GM19467 (cell line): ENCODE measurements around the gene SERF2.
"Not testable (repeated sequence)": the region's sequence is repeated elsewhere in the genome, so short reads cannot be mapped to it uniquely, and the experiment has no call there.

Source experiments
- ATAC-seq: cut with Tn5 transposase; IDR thresholded peaks from one replicate; pipeline ENCODE4 v1.9.1; 2021; ENCODE audit warnings: mild to moderate bottlenecking, moderate library complexity; ENCODE audit not compliant: unreplicated experiment

SERF2 gene

DNA sequence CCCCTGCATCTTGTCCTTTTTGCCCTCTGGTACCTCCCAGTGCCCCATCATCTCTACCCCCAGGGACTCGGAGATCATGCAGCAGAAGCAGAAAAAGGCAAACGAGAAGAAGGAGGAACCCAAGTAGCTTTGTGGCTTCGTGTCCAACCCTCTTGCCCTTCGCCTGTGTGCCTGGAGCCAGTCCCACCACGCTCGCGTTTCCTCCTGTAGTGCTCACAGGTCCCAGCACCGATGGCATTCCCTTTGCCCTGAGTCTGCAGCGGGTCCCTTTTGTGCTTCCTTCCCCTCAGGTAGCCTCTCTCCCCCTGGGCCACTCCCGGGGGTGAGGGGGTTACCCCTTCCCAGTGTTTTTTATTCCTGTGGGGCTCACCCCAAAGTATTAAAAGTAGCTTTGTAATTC lies 1.5 kb downstream of the SERF2 start:
- ATAC-seq, result no peak

DNA sequence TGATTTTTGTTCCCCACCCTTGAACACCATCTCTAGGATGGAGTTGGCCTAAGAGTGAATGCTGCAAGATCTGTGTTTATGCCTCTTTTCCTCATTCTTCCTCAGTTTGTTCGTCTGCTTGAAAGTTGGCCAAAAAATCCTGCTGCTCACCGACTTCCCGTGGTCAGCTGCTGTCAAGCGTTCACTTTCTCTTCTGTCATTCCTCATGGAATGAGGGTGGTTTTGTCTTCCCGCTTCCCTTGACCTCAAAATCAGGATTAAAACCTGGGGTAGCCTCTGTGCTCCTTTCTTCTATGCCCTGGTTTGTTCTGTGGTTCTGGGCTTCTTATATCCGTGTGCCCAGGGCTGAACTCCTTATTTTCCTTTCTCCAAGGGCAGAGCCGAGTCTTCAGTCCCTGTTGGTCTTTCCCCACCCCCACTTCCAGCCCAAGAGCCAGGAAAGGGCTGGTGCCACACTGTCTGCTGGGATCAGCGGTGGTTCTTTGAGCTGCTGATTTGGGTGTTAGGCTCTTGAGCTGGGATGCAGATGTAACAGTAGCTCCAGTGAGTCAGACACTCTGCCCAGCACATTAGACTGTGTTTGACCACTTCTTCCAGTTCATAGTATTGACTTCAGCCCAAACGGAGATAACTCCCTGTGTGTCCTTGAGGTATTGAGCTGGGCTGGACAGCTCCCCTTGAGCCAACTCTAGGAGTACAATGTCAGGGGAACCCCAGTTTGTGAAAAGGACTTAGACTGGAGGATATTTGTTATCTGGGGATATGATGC lies 2.3 kb downstream of the SERF2 start:
- no peak for ATAC-seq

DNA sequence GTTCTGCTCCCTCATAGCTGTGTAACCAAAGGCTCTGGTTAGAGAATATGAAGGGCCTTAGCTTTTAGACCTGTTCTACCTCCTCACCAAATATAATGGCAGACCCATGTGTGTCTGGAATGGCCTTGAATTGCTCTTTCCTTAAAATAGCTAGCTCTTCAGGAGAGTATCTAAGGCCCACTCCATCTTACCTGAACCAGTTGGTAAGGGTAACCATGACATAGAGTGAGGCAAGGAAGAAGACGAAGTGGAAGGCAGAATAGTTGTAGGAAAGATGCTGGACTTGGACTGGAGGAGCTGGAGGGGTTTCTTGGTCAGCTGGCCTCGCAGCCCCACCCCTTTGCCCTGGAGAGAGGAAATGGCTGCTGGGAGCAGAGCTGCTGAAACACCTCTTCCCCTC lies 3.1 kb downstream of the SERF2 start:
- no peak for ATAC-seq

DNA sequence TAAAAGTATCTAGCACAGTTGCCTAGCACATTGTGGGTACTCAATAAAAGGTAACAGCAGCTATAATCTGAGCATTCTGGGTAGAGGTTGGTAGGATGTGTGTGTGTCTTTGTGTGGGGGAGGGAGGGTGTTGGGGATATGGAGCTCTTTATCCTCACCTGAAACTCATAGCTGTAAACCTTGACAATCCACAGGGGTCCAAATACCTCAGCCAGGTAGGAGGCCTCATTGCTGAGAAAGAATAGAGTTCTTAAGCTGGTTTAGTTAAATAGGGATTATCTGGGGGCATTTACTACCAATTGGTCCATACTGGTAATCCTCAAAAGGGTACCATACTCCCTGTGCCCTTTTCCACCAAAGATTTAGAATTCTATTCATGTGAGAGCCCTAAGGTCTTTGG lies 3.9 kb downstream of the SERF2 start:
- ATAC-seq, result no peak

DNA sequence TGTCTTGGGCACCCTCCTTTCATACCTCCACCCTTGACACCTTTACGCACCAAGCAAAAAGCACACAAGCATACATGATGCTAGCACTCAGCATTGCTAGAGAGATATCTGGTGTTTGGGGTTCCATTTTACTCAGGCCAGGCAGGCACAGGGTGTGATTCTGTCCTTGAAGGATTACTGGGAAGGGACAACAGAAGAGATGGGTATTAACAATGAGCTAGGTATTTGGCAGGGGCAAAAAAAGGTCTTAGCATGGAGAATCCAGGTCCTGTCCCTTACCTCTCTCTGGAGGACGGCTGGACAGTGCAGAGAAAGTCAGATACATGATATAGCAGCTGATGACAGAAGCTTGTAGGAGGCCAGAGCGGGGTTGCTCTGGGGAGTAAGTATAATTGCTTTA lies 4.4 kb downstream of the SERF2 start:
- no peak for ATAC-seq

DNA sequence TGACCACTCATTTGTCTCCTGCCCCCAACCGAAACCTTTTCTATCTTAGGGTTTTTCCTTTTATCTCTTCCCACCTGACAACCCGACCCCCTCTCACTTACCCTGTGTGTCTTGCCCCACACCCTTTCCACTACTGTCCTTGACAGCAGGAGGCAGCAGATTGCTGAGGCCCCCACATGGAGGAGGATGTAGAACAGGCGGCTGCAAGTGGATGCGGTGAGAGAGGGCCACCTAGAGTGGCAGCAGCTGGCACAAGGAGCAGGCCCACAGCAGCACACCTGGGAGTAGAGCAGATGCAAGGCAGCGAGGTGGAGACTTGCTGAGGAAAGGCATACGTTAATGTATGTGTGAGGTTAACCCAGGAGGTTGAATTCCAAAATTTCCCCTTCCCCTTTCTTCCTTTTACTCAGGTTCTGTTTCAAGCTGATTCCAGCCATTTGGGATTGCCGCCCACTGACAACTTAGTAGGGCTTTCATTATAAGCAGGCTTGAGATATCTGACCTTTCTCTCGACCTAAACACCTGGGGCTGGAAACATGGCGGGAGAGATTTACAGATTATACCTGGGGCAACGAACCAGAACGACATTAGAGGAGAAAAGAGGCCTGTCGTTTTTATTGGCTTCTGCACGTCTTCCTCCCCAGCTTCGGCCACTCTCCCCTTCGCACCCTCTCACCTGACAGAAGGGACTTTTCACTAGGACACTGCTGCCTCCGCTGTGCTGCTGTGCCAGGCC lies 7.3 kb downstream of the SERF2 start:
- ATAC-seq, result no peak

DNA sequence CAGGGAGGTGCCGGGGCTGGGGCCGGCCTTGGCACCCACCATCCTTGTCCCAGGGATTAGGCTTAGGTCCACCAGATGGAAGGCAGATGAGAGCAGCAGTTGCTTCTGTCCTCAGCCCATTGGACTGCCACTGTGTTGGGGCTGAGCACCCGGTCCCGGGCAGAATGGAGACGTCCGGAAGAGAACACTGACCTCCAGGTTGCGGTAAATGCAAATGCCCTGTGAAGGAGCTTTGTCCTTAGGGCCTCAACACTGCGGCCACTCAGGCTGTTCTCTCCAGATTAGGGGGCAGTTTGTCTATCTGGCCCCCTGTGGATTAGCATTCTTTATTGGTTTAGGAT lies 7.8 kb downstream of the SERF2 start, which contains the start of gene SERINC4:
Gene SERINC4 (minus strand): TSS at position 276 of the 341 bp plus-strand sequence. CDS start 234 bp downstream, at position 42.
- no peak for ATAC-seq

DNA sequence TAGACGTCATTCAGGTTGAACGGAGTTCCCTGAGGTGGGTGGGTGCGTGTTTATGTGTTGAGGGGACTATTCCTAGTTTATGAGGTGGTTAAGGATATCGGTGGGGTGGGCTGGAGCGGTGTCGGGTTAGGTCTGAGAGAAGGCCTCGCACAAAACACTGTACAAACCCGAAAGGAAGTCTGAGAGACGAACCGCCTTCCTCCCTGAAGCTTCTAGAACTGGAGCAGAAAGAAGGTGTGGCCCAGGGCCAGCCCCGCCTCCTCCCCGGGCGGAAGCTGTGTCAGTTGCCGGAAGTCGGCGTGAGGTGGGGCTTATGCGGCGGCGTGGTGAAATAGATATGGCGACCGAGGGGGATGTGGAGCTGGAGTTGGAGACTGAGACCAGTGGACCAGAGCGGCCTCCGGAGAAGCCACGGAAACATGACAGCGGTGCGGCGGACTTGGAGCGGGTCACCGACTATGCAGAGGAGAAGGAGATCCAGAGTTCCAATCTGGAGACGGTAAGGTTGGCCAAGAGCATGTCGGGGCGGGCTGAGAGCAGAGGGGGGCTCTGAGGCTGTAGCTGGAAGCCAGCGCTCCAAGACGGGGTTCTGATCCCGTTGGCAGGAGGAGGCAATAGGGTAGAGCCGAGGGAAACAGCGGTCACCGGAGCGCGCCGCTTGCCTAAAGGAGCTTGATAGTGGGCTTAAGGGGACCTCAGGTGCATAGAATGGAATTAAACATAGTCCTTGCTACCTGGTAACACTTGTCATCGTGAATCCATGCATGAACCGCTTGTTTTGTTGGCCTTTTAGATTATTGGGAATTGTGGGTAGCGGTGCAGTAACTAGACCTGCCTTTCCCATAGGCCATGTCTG lies 8.4 kb downstream of the SERF2 start, which contains the start of gene HYPK:
Gene HYPK (plus strand): TSS at position 314 of the 856 bp plus-strand sequence. CDS start 24 bp downstream, at position 338.
- peak; percentile 87 for ATAC-seq

DNA sequence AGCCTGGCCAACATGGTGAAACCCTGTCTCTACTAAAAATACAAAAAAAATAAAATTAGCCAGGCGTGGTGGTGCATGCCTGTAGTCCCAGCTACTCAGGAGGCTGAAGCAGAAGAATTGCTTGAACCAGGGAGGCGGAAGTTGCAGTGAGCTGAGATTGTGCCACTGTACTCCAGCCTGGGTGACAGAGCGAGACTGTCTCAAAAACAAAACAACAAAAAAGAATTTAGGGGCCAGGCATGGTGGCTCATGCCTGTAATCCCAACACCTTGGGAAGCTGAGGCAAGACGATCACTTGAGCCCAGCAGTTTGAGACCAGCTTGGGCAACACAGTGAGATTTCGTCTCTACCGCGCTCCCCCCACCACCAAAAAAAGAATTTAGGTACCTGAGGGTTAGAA lies 10.6 kb downstream of the SERF2 start:
- not testable (repeated sequence) for ATAC-seq

DNA sequence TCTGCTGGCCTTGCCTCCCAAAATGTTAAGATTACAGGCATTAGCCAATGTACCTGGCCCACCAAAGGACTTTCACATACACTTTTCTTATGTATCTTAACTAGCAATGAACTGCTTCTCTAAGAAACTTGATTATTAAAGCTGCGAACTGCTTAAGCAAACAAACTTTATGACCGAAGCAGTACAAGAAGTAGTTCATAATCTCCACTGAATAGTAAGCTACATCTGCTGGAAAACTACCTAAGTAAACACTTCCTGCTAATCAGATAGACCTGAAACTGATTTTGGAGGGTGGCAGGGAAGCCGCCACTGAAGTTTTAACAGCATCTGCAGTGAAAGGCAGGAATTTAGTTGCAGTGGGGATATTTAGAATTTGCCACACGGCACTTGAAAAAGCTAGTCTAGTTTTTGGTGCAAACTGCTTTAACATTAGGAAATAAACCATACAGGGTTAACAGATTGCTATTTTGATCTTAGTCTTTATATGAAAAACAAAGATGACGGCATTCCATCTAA lies 16.4 kb downstream of the SERF2 start:
- no peak for ATAC-seq

DNA sequence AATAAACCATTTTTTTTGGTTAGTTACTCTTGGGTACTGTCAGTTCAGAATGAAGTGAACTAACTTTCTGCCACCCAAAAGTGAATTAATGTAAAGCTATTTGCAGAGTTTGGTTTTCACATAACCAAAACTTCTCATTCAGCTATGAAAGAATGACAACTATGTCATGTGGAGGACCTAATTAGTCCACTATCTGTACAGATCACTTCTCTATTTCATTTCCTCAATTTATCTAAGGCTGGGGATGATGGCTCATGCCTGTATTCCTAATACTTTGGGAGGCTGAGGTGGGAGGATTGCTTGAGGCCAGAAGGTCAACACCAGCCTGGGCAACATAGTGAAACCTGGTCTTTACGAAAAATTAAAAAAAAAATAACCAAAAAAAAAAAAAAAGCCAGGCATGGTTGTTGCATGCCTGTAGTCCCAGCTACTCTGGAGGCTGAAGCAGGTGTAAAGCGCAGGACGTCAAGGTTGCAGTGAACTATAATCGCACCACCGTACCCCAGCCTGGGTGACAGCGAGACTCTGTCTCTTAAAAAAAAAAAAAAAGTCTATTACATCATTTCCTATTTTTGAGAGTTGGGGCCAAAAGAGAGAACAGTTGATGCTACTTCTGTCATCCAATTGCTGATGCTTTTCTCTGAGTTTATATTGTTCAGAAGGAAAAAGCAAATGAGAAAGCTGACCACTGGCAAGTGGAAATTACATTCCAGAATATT lies 17.0 kb downstream of the SERF2 start:
- ATAC-seq, result no peak

DNA sequence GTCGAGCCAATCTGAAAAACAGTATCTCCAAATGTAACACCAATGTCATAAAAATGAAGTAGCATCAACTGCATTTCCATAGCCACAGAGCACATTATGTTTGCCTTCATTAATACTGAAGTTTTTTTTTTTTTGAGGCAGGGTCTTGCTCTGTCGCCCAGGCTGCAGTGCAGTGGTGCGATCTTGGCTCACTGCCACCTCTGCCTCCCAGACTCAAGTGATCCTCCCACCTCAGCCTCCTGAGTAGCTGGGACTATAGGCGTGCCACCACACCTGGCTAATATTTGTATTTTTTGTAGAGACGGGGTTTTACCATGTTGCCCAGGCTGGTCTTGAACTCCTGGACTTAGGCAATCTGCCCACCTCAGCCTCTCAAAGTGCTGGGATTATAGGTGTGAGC lies 22.9 kb downstream of the SERF2 start:
- ATAC-seq, result not testable (repeated sequence)

DNA sequence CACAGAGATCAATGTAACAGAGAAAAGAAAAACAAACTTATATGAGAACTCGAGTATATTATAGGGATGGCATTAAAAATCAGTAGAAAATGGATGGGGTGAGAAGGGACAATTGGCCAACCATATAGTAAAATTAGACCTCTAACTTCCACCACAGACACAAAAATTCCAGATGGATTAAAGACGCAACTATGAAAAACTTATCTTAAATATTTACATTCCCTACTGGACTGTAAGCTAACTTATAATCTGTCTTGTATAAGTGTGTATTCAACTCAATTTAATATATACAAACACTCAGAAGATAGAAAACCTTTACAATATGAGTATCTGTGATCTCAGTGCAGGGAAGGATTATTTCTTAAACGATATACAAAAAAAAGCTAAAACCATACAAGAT lies 29.4 kb downstream of the SERF2 start:
- ATAC-seq, result no peak

DNA sequence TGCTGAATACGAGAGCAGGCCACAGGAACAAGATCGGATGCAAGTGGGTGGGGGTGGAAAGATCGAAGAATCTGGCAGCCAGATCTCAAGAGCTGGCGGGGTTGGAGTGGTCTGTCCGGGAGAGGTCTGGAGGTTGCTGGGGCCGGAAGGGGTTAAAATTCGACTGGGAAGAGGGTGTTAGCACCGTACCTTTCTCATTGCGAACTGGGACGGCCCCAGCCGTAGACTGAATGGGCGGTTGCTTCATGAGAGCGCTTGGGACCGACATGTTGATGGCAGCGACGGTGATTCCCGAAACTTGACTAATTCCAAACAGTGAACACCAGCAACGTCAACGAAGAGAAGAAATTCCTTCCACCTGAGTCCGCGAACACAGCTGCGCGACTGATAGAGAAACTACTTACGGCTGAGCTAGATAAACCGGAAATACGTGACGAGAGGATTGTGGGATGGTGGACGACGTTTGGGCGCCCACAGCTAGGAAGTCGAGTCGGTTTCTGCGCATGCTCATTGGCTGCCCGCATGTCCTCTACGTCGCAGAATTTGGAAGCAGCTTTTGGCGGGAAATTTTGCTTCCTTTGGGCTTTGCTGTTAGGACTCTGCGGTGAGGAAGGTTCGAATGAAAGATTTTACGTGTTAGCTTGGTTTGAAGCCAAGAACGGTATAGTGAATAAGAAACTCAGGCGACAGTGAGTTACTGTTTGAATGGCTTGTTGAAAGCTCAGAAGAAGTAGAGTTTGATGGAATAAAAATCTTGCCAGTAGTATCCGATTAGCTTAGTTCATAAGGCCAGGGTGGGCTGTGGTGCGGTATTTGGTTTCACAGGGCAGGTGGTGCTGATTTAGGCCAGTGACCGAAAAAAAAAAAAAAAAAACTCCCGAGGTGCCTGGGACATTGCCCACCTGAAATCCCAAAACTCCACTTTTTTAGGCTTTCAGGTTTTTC lies 32.5 kb downstream of the SERF2 start, which contains the start of gene MFAP1:
Gene MFAP1 (minus strand): TSS at position 389 of the 945 bp plus-strand sequence. CDS start 121 bp downstream, at position 268.
- peak; percentile 60 for ATAC-seq

DNA sequence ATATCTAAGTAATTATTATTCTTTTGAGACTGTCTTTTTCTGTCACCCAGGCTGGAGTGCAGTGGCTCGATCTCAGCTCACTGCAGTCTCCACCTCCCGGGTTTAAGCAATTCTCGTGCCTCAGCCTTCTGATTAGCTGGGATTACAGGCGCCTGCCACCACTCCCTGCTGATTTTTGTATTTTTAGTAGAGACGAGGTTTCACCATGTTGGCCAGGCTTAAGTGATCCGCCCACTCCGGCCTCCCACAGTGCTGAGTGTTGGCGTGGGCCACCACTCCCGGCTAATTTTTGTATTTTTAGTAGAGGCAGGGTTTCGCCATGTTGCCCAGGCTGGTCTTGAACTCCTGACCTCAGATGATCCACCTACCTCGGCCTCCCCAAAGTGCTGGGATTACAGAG lies 33.2 kb downstream of the SERF2 start:
- not testable (repeated sequence) for ATAC-seq

DNA sequence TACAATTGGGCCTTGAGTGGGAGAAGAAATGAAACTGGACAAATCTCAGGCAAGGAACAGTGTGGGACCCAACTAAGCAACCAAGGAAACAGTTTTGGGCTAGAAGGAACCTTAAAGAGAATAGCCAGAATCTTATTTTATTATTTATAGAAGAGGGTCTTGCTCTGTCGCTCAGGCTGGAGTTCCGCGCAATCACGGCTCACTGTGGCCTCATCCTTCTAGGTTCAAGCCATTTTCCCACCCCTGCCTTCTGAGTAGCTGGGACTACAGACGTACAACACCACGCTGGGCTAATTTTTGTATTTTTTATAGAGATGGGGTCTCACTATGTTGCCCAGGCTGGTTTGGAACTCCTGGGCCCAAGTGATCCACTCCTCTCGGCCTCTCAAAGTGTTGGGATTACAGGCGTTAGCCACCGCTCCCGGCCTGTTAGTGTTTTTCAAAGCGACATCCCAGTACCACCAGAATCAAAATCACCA lies 33.9 kb downstream of the SERF2 start:
- no peak for ATAC-seq

DNA sequence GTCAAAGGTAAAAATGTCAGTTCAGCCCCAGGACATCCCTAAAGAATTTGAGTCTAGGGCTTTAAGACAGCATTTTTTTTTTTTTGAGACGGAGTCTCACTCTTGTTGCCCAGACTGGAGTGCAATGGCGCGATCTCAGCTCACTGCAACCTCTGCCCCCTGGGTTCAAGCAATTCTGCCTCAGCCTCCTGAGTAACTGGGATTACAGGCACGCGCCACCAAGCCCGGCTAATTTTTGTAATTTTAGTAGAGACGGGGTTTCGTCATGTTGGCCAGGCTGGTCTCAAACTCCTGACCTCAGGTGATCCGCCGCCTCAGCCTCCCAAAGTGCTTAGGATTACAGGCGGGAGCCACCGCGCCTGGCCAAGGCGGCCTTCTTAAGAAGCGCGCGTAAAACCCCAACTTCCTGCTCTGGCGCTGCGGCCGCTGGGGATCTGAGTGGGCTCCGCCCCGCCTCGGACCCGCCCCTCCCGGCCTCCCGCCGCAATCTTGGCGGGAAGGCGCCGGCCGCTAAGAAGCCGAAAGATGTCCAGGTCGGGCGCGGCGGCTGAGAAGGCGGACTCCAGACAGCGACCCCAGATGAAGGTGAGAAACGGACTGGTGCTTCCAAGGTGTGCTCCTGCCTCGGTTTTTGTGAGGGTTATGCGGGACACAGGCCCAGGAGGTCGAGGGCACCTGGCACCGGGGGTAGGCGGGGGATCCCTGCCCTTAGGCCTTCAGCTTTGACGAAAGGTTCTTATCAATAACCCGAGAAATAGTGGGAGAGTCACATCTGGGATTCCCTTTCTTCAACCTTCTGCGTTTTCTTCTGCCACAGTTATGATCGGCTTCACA lies 34.6 kb downstream of the SERF2 start, which contains the start of gene WDR76:
Gene WDR76 (plus strand): TSS at position 495 of the 834 bp plus-strand sequence. CDS start 31 bp downstream, at position 526.
- ATAC-seq, result no peak

DNA sequence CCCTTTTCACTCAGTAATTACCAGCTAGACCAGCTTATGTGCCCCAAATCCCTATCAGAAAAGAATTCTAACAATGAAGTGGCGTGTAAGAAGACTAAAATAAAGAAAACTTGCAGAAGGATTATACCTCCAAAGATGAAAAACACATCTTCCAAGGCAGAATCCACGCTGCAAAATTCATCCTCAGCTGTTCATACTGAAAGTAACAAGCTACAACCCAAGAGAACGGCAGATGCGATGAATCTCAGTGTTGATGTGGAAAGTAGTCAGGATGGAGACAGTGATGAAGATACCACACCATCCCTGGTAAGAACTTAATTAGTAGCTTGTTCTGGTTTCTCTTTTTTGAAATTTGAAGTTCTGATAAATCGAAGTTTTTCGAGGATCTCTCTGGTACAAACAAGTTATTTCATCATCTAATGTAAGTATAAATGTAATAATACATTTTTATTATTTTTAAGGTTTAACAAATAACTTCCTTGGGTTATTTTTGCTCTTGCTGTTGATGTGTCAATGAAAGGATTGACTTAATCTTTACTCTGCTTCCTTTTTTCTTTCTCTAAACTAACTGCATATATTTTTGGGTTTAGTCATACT lies 36.0 kb downstream of the SERF2 start:
- ATAC-seq, result no peak
